Left ventricle myocardium inferior (tissue), 1 donor: ENCODE data around the gene SYT15B. TPM values are rescaled to one million over a fixed set of nuclear protein-coding genes. Genes with fewer than 3 reads are reported as not detected.
A peak's percentile ranks its signal among the peaks of the same experiment; 100 is the strongest.
"Not testable (repeated sequence)": the region's sequence is repeated elsewhere in the genome, so short reads cannot be mapped to it uniquely, and the experiment has no call there.

ENCODE experiments used
- DNase-seq: peaks from one replicate; pipeline ENCODE4 v3.0.0-alpha.2; 2020
- H3K27ac ChIP-seq: fragments of 200-600 bp; replicated peaks from 2 replicates; pipeline ENCODE4 v1.8.0; 2021
- H3K27me3 ChIP-seq: fragments of 200-600 bp; 2 replicates; pipeline ENCODE4 v1.8.0; 2021; ENCODE audit warnings: low read depth
- H3K36me3 ChIP-seq: fragments of 200-600 bp; 2 replicates; pipeline ENCODE4 v1.8.0; 2021
- H3K4me1 ChIP-seq: fragments of 200-600 bp; 2 replicates; pipeline ENCODE4 v1.8.0; 2021
- H3K4me3 ChIP-seq: fragments of 200-600 bp; 2 replicates; pipeline ENCODE4 v1.8.0; 2021; ENCODE audit warnings: mild to moderate bottlenecking, moderate library complexity
- H3K9me3 ChIP-seq: fragments of 200-600 bp; replicated peaks from 2 replicates; pipeline ENCODE4 v1.8.0; 2021
- intact Hi-C: fragments of 100-400 bp; cut with micrococcal nuclease; formaldehyde crosslinking; loops from one replicate; pipeline ENCODE4 v1.11.0; 2022
- long read RNA-seq: library from polyadenylated mRNA; unstranded; transcript quantifications from one replicate; pipeline ENCODE4 v2.0.0, GENCODE V29; 2021
- total RNA-seq: library from RNA; stranded (reverse); fragmentation: NEBNext Ultra II Directional; extraction: Animal tissue kit (Norgen Biotek cat#: 25700); gene quantifications from one replicate; pipeline ENCODE4 v1.2.1, GENCODE V29; 2021
- TF ChIP-seq, protein P1 (sequence below): fragments of 200-600 bp; IDR thresholded peaks from 2 replicates; pipeline ENCODE4 v1.8.0; 2021; ENCODE audit warnings: antibody characterized with exemption, mild to moderate bottlenecking, borderline replicate concordance
- donor health status: DM: no; HTN: yes; CAD: no; lungs with severe emphysema.

Gene SYT15B
- 0.93 TPM for total RNA-seq
- long read RNA-seq, partial matches to known transcripts: 0 of 1 reads
- long read RNA-seq, other reads (novel, unspliced or antisense): 1 of 1 reads

DNA sequence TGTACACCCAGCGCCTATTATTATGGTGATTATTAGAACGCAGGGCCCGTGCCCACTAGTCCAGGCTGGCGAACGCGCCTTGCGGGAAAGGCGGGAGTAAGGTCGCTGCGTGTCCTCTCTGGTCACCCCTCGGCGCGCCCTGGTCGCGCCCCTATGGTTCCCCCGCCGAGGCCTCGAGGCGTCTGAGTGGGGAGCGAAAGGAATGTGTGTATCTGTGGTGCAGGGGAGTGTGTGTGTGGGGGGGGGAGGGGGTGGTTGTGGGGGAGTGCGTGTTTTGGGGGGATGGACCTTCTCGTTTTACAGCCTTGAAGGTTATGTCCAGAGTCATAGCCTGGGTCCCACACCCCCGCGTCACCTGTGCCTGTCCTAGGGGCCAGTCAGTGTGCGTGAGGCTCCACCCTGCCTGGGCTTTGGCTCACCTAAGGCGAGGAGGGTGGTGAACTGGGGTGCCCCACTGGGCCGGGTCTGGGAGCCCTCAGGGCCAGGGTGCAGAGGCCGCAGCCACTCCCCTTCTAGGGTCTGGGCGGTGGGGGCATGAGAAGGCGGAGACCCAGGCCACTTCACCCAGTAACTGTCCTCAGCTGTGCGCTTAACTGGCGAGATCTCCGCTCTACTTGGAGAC lies at the start of gene SYT15B:
Gene SYT15B, minus strand, starts transcription at position 39 of the 622 bp plus-strand sequence. CDS start 952 bp downstream, outside the sequence.
- H3K27ac ChIP-seq, DNase-seq, H3K4me1 ChIP-seq, H3K27me3 ChIP-seq, intact Hi-C loops, H3K36me3 ChIP-seq, H3K9me3 ChIP-seq: not testable (repeated sequence)
- H3K4me3 ChIP-seq: peak within 1 kb of the TSS; percentile 55

DNA sequence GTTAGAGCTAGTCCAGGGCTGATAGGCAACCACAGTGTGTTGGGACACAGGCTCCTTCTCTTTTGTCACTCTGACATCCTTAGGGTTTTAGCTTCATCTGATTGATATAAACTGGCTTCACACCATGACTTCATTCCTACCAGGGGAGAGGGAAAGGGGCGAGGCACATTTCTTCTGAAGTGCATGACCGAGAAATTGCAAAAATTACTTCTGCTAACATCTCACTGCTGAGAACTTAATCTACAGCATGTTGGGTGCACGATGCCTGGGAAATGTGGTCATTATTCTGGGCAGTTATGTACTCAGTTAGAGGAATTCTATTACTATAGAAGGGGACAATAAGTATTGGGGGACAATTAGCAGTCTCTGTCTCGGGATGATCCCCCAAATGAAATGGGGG lies 16.2 kb upstream of the SYT15B start:
- H3K27ac ChIP-seq, H3K4me1 ChIP-seq, H3K27me3 ChIP-seq, DNase-seq, intact Hi-C loops, H3K9me3 ChIP-seq, H3K4me3 ChIP-seq, H3K36me3 ChIP-seq: not testable (repeated sequence)

- H3K4me1 ChIP-seq, DNase-seq, H3K9me3 ChIP-seq, H3K36me3 ChIP-seq, H3K27ac ChIP-seq, H3K4me3 ChIP-seq, H3K27me3 ChIP-seq, intact Hi-C loops: not testable (repeated sequence)
- TF ChIP-seq, protein P1, sequence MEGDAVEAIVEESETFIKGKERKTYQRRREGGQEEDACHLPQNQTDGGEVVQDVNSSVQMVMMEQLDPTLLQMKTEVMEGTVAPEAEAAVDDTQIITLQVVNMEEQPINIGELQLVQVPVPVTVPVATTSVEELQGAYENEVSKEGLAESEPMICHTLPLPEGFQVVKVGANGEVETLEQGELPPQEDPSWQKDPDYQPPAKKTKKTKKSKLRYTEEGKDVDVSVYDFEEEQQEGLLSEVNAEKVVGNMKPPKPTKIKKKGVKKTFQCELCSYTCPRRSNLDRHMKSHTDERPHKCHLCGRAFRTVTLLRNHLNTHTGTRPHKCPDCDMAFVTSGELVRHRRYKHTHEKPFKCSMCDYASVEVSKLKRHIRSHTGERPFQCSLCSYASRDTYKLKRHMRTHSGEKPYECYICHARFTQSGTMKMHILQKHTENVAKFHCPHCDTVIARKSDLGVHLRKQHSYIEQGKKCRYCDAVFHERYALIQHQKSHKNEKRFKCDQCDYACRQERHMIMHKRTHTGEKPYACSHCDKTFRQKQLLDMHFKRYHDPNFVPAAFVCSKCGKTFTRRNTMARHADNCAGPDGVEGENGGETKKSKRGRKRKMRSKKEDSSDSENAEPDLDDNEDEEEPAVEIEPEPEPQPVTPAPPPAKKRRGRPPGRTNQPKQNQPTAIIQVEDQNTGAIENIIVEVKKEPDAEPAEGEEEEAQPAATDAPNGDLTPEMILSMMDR: peak; percentile 46
These were observed 12.2 kb upstream of the SYT15B start for GRCh38 chr10:47775361-47776231.

DNA sequence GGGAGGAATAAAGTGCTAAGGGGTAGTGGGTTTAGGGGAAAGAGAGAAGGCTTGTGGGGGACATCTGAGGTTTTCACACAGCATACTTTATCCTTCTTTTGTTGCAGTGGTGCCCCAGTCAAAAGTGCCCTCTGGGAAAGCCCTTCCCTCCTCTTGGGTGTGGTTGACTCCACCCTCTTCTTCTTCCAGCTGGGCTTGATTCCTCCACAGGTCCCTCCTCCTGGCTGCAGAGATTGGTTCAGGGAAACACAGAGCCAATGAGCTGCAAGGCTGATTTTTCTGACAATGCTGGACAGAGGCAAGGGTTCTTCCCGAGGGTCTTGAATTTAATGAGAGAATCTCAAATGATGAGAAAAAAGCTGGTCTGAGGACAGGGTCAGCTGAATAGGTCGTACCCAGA lies 7.4 kb upstream of the SYT15B start:
- DNase-seq, H3K27me3 ChIP-seq, H3K36me3 ChIP-seq, H3K27ac ChIP-seq, H3K9me3 ChIP-seq, intact Hi-C loops, H3K4me1 ChIP-seq, H3K4me3 ChIP-seq: not testable (repeated sequence)

DNA sequence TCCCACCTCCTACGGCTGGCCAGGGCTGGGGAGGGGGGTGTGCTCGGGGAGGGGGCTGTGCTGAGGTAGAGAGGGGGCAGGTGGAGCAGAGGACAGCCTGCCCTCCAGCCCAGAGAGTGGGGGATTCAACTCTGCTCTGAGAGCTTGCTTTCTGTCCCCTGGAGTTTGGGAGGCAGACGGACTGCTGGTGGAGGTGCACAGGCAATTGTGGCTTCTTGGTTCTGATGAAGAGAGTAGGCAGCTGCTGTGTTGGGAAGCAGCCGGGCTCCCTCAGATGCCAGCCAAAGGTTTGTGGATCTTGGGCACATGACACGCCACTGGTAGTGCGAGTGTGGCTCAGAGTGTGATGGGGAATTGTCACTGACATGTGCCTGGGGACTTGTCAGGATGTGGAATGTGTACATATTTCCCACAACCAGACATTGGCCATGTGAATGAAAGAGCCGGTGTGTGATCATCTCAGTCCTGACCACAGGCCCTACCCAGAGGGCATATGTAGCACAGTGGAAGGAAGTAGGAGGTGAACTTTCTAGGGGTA lies 5.3 kb upstream of the SYT15B start:
- H3K9me3 ChIP-seq, DNase-seq, H3K4me3 ChIP-seq, H3K27me3 ChIP-seq, intact Hi-C loops, H3K36me3 ChIP-seq, H3K27ac ChIP-seq, H3K4me1 ChIP-seq: not testable (repeated sequence)

GRCh38 chr10:47768085-47768484 lies 4.7 kb upstream of the SYT15B start:
- H3K27ac ChIP-seq, H3K9me3 ChIP-seq, H3K4me1 ChIP-seq: not testable (repeated sequence)

DNA sequence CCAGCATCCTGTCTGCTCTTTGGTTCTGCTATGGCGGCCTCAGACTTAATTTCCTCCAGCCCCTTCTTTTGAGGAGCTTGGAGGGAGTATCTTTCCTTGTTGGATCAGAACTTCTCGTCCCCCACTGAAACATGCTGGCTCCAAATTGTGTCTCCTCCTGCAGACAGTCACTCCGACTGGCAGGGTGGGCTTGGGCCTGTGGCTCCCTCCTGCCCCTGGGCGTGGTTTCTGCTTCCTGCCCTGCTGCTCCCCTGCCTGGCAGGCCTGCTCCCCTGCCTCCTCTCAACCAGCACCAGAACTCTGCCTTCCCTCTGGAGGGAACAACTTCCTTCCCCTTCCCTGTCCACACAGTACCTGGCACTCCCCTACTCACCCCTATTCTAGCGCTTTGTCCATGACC lies 3.8 kb upstream of the SYT15B start:
- H3K27ac ChIP-seq, DNase-seq, H3K27me3 ChIP-seq, intact Hi-C loops, H3K36me3 ChIP-seq, H3K4me1 ChIP-seq, H3K9me3 ChIP-seq, H3K4me3 ChIP-seq: not testable (repeated sequence)

More at GRCh38 chr10:47768085-47768484, 4.7 kb upstream of the SYT15B start:
- H3K4me3 ChIP-seq, H3K27me3 ChIP-seq, intact Hi-C loops, H3K36me3 ChIP-seq, DNase-seq: not testable (repeated sequence)

DNA sequence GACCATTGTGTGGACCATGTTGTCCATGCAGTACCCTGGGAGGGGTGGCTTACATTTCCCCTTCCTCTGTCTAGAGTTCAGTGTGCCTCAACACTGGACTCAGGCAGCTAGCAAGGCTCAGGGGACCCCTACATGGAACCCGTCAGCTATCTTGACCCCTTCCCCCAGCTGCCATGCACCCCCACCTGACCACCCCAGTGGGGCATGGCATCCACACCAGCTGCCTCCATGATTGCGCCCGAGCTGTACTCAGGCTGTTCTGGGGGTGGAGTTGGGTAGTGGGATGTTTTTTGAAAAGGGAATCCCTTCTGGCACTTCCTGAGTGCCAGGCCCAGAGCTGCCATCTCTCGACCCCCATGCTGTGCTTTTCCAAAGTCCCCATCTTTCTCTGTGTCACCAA lies 1.8 kb upstream of the SYT15B start:
- intact Hi-C loops, H3K9me3 ChIP-seq, DNase-seq, H3K36me3 ChIP-seq, H3K4me3 ChIP-seq, H3K27me3 ChIP-seq, H3K4me1 ChIP-seq, H3K27ac ChIP-seq: not testable (repeated sequence)

DNA sequence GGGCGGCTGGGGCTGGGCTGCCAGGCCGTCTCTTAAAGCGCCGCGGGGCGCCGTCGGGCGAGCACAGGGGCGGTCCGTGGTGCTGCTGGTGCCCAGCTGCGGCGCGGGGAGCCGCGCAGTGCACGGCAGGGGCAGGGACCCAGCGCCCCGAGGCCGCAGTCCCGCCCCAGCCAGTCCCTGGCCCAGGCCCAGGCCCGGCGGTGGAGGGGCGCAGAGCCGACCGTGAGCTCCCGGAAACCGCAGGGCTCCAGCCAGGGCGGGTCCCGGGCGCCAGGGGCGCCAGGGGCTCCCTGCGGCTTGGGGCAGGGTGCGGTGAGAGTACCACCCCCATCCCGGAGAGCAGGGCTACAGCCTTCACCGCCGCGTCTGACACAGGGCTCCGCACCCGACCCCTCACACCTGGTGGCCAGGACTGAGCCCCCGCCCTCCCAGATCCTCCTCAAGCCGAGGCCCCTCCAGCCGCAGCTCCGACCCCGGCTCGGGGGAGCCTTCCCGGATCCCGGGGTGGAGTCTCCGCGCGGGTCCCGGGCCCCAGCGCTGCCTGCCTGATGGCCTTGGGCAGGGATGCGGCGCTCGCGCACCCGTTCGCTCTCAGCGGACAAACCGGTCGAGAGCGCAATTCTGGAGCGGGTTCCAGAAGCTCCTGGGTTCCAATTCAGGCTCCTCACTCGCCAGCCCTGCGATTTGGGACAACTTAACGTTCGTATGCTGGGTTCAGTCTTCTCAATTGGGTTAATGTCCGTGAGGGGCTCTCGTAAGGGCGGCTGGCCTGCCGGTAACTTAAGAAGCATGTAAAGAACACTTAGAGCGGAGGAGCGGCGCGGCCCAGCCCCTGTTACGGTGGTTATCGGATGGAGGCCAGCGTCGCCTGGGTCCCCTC lies 478 bp downstream of the SYT15B start:
- H3K4me1 ChIP-seq, H3K27ac ChIP-seq, H3K36me3 ChIP-seq, H3K27me3 ChIP-seq, H3K9me3 ChIP-seq, DNase-seq, intact Hi-C loops: not testable (repeated sequence)
- H3K4me3 ChIP-seq: peak overlapping the region; percentile 55

- H3K4me3 ChIP-seq, H3K27ac ChIP-seq, H3K9me3 ChIP-seq, H3K27me3 ChIP-seq, H3K4me1 ChIP-seq, H3K36me3 ChIP-seq, DNase-seq, intact Hi-C loops: not testable (repeated sequence)
These were observed 4.5 kb downstream of the SYT15B start for GRCh38 chr10:47758855-47759254.

- H3K27me3 ChIP-seq: not testable (repeated sequence)
These were observed 7.2 kb downstream of the SYT15B start for GRCh38 chr10:47756169-47756568.

DNA sequence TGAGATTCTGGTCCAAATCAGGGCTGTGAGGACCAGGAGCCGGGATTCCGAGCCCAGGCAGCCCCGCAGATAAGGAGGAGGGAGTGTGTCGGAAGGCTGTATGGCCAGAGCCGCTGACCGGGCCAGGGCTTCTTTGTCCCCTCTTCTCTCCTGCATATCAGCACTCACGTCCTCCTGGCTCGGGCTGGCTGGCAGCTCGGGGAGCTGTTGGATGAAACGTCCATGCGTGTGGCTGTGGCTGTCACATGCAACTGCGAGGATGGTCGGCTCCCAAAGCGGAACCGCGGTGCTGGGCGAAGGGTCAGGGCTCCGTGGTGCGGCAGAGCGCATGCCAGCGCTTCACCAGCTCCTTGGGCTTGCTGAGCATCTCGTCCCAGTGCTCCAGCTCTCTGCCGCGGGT lies 9.5 kb downstream of the SYT15B start:
- H3K4me1 ChIP-seq, H3K27me3 ChIP-seq, DNase-seq, H3K27ac ChIP-seq, intact Hi-C loops, H3K36me3 ChIP-seq, H3K9me3 ChIP-seq, H3K4me3 ChIP-seq: not testable (repeated sequence)

More at GRCh38 chr10:47756169-47756568, 7.2 kb downstream of the SYT15B start:
- H3K4me1 ChIP-seq, intact Hi-C loops, H3K4me3 ChIP-seq, H3K9me3 ChIP-seq, H3K36me3 ChIP-seq, DNase-seq, H3K27ac ChIP-seq: not testable (repeated sequence)
